ENCODE data around the gene DBP.
"Not testable (repeated sequence)": the region's sequence is repeated elsewhere in the genome, so short reads cannot be mapped to it uniquely, and the experiment has no call there.

Gene DBP

DNA sequence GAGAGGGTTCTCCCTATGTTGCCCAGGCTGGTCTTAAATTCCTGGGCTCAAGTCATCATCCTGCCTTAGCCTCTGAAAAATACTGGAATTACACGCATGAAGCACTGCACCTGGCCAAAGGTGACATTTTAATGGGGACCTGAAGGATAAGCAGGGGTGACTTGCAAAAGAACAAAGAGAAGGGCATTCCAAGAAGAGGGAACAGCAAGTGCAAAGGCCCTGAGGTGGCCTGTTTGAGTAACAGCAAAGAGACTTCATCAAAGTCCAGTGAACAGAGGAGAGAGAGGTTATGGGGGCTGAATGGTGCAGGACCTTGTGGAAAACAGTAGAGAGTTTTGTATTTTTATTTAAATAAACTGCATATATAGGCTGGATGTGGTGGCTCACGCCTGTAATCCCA lies 4.7 kb upstream of the DBP start:
- no peak for DNase-seq (ENCODE audit: low read depth in 2 of 2)

DNA sequence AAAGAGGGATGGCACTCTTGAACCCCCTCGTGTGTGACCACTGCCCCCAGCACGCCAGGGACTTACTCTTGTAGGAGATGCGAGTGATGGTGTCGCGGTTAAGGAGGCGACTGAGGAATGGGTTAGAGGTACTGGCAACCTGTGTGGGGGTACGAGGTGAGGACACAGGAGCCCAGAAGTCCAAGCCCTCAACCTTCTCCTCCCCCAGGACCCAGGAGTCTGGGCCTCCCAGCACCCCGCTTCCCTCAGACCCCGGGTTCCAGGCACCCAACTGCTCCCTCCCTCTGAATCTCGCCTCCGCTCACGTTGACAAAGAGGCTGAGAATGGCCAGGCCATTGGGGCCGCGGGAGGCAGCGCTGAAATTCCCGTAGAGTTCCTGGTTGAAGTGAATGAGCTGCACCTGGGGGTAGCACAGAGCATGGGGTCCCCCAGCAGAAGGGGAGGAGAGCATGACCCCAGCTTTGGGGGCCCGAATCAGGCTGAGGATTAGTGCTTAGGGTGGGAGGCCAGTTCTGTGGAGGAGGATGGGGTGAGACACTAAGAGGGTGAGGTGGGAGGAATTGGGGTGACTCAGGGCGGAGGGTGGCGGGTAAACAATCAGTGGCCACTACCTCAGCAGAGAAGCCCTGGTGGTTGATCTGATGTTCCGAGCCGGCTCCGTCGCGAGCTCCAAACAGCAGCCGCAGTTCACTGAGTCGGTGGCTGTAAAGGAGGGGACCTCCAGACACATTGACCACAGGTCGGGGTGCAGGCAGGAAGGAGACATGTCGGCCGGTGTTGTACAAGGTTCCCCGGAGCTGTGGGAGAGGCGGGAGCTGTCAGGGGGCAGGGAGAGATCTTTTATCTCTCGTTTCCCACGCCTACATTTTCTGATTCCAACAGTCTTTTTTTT lies 2.5 kb upstream of the DBP start:
- no peak for DNase-seq (ENCODE audit: low read depth in 2 of 2)

GRCh38 chr19:48638831-48639381 lies 1.7 kb upstream of the DBP start:
- no peak for DNase-seq (ENCODE audit: low read depth in 2 of 2)

- peak in 1 of 2 donors; percentile 78 for DNase-seq (ENCODE audit: low read depth in 2 of 2)
Measured at GRCh38 chr19:48637948-48638830, 1.0 kb upstream of the DBP start.

- peak; percentile 98 to 100 for DNase-seq (ENCODE audit: low read depth in 2 of 2)
Measured at GRCh38 chr19:48637449-48637947, 319 bp upstream of the DBP start.

DNA sequence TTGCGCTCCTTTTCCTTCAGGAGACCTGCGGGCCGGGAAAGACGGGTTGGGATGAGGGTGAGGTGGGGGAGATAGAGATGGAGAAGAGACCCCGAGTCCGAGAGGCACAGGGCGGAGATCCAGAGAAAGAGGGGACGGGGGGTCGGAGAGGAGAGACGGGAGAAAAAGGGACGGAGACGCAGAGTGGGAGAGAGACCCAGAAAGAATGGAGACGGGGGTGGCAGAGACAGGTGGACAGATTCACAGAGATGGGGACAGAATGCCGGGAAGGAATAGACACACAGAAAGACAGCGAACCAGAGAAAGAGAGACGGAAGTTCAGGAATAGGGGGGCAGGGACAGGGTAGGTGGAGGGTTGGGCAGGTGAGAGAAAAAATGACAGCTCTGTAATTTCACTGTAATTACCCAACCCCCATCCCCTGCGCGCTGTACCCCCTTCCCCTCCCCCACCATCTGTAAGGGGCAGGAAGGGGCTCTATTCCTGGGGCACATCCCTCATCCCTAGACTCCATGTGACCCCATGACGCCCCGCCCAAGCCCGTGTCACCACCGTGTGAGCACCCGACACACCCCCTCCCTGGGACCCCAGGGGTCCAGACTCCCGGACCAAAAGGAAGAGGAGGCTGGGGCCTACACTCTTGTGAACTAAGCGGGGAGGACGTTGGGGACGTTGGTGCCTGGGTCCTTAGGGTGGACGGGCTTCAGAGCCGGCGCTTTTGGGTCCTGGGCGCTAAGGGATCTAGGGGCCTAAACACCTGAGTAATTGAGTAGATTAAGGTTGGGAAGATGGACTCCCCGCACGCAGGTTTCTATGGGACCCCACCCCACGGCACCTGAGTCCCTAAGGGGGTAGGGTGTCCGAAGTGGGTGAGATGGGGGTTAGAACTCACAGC lies 967 bp downstream of the DBP start:
- no peak for DNase-seq (ENCODE audit: low read depth in 2 of 2)

GRCh38 chr19:48635263-48635965 lies 1.8 kb downstream of the DBP start:
- peak; percentile 42 to 59 for DNase-seq (ENCODE audit: low read depth in 2 of 2)

DNA sequence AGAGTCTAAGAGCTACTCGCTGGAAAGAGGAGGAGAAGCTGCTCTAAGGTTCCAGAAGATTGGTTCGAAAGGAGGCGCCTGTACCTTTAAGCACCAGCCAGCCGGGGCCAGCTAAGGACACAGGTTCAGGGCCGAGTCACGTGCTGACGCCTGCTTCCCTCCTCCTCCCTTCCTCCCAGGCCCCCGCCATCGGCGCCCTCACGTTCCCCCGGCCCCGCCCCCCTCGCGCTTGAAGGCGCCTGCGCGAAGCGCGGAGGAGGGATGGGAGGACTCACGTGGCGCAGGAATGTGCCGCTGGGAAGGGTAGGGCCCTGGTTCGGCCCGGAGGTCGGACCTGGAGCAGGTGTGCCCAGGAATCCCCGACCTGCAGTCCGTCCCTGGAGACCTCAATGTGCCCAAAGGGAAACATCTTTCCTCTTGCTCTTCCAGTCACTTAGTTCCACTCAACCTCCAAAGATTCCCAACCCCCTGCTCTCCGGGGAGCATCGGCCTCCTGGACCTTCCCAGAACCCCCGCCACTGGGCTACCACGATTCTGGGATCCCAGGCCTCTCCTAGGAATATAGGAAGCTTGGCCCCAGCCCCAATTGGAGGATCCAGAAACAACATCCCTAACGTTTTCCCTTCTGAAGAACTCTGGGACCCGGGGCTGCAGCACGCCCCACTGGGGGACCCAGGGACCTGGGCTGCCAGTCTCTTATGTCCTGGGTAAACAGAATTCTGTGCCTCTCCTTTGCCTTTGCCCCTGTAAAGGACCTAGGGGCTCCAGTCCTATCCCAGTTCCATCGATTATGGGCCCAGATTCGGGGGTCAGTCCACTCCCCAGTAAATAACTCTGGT lies 2.5 kb downstream of the DBP start:
- DNase-seq (ENCODE audit: low read depth in 2 of 2), result peak; percentile 78 to 90

DNA sequence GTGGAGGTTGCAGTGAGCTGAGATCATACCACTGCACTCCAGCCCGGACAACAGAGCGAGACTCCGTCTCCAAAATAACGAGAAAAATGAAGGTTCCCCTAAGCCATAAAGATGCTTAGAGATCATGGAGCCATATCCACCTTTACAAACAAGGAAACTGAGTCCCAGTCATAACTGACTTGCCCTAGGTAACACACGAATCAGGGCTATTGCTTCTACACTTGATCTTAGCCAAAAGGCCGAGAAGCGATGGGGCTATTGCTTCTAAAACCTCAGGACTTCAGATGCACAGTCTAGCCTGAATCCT lies 3.2 kb downstream of the DBP start:
- DNase-seq (ENCODE audit: low read depth in 2 of 2), result no peak

GRCh38 chr19:48633148-48634035 lies 3.8 kb downstream of the DBP start:
- no peak for DNase-seq (ENCODE audit: low read depth in 2 of 2)

GRCh38 chr19:48632692-48633147 lies 4.5 kb downstream of the DBP start:
- no peak for DNase-seq (ENCODE audit: low read depth in 2 of 2)

- not testable (repeated sequence) for DNase-seq (ENCODE audit: low read depth in 2 of 2)
Measured at GRCh38 chr19:48632286-48632685, 4.9 kb downstream of the DBP start.

DNA sequence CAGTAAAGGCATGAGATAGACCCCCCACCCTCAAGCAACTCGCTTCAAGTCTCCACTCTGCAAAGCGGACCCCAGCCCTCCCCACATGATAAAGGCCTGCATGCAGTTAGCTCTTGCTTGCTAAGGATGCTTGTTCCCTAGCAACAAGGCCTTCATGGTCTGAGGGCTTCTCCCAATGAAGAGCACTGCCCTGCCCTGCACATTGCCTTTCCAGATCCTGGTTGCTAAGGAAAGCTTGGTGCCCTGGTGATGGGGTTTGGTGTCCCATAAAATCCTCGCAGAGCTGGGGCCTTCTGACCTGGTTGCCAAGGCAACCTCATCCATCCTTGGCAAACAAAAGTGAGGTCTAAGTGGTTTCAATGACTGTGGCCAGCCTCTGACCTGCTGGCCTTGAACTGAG lies 6.0 kb downstream of the DBP start:
- DNase-seq (ENCODE audit: low read depth in 2 of 2), result no peak

DNA sequence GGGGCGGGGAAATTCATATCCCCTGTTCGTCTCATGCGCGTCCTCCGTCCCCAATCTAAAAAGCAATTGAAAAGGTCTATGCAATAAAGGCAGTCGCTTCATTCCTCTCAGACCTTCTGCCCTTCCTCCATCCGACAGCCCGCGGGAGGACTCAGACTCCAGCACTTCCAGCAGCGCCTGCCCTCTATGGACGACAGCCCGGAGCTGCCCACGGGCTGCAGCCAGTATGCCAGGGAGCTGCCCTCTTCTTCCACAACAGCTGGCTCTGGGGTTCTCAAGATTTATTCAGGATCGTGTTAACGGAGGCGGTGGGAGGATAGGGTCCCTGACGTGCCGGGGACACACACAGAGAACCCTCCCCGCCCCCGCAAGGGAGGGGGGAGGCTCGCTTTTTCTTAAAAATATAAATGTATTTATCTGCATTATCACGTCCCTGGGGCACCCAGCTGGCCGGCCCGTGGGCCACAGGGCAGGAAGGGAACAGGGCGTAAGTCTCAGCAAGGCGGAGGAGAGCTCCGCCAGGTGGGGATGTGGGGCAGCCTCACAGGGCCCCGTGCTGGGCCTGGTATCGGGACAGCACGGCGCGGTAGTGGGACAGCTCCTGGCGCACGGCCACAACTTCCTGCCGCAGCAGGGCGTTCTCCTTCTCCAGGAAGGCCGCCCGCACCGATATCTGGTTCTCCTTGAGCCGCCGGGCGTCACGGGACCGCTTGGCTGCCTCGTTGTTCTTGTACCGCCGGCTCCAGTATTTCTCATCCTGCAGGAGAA lies 6.7 kb downstream of the DBP start:
- DNase-seq (ENCODE audit: low read depth in 2 of 2), result no peak

GRCh38 chr19:48629599-48630295 lies 7.4 kb downstream of the DBP start:
- DNase-seq (ENCODE audit: low read depth in 2 of 2), result no peak

DNA sequence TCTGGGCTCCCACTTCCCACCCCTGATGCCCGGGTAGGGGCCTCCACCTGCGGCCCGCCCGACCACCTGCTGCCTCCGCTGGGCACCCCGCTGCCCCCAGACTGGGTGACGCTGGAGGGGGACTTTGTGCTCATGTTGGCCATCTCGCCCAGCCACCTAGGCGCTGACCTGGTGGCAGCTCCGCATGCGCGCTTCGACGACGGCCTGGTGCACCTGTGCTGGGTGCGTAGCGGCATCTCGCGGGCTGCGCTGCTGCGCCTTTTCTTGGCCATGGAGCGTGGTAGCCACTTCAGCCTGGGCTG lies 7.9 kb downstream of the DBP start:
- DNase-seq (ENCODE audit: low read depth in 2 of 2), result no peak

DNA sequence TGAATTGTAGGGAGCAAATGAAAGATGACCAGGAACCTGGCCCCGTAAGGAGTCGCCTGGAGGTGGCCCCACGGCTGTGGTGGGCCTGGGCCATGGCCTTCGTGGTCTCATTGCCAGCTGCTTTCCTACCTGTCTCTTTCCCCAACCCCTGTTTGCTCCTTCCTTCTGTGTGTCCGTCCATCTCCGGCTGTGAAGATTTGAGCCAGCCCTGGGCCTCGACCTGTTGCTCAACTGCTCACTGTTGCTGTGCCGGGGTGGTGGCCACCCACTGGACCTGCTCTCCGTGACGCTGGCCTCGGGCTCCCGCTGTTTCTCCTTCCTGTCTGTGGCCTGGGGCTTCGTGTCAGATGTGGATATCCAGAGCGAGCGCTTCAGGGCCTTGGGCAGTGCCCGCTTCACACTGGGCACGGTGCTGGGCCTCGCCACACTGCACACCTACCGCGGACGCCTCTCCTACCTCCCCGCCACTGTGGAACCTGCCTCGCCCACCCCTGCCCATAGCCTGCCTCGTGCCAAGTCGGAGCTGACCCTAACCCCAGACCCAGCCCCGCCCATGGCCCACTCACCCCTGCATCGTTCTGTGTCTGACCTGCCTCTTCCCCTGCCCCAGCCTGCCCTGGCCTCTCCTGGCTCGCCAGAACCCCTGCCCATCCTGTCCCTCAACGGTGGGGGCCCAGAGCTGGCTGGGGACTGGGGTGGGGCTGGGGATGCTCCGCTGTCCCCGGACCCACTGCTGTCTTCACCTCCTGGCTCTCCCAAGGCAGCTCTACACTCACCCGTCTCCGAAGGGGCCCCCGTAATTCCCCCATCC lies 8.5 kb downstream of the DBP start:
- DNase-seq (ENCODE audit: low read depth in 2 of 2), result no peak

Data from stimulated activated CD4-positive, alpha-beta T cell treated with anti-CD3 and anti-CD28 coated beads, Interleukin-1b, Interleukin-23, amount 100 ng/mL, for 1 hour (primary cell).